GM10248 (cell line): ENCODE results near the gene KIT.

Experiments
- CTCF ChIA-PET: fragments of 300-600 bp; sonication (Branson Sonifier 250); formaldehyde crosslinking; extraction: SDS; loops from one replicate; lab custom pipeline; 2021; ENCODE audit warnings: antibody characterized with exemption; lab: Yijun Ruan, JAX
- POLR2A ChIA-PET: fragments of 350-650 bp; sonication (Branson Sonifier 250); formaldehyde crosslinking; extraction: SDS; loops from one replicate; lab custom pipeline; 2020; ENCODE audit warnings: antibody characterized with exemption; lab: Yijun Ruan, JAX
- DNase-seq: peaks from one replicate; pipeline ENCODE4 v3.0.0; 2012; ENCODE audit errors: extremely low spot score
- CTCF ChIP-seq: IDR thresholded peaks from 2 replicates; pipeline ENCODE4 v1.5.1; 2012; ENCODE audit warnings: mild to moderate bottlenecking, low read depth; ENCODE audit errors: extremely low read depth, missing control alignments, control extremely low read depth

KIT gene

GRCh38 chr4:54677416-54677815 is 19.7 kb downstream of the KIT start:
- POLR2A ChIA-PET: no interaction called here
- DNase-seq: no peak
- CTCF ChIA-PET: interaction anchor here (0.8 to 1.2 kb wide), 2 partner anchors 8 to 9 kb away, joined by 3 read pairs; no protein-coding TSS in a partner anchor
- no peak for TF ChIP-seq CTCF

DNA sequence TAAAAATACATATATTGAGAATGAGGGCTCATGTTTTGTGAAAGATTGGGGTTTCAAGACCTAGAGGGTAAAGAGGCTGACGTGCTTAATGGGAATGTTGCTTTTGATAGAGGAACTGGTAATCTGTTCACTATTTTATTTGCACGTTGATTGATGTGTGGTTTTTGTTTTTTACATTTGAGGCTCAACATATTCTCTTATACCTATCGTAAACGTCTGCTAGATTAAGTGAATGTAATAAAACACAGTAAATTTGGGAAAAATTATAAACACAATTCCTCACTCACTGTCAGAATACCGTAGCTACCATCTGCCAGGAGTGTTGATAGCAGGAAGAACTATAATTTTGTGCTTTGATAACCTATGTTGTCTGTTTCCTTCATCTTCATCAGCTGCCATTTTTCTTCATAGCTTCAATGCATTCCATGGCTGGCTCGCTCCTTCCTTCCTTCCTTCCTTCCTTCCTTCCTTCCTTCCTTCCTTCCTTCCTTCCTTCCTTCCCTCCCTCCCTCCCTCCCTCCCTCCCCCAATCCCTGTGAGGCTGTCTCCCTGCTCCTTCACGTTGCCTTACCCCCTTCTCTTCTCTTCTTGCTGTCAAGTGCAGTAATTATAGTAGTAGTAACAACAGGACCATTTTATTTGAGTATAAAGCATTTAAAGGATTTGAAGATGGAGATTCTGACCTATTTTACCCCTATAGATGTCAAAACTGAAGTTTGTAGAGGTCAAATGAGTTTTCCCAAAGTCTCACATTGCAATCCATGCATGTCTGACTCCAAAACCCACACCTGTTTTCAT is 20.3 kb downstream of the KIT start:
- TF ChIP-seq CTCF: no peak
- ChIA-PET POLR2A (no interaction called here), CTCF (interaction anchor here (0.8 to 1.7 kb wide), 3 partner anchors 8 to 19 kb away, joined by 3 read pairs; no protein-coding TSS in a partner anchor)
- no peak for DNase-seq

DNA sequence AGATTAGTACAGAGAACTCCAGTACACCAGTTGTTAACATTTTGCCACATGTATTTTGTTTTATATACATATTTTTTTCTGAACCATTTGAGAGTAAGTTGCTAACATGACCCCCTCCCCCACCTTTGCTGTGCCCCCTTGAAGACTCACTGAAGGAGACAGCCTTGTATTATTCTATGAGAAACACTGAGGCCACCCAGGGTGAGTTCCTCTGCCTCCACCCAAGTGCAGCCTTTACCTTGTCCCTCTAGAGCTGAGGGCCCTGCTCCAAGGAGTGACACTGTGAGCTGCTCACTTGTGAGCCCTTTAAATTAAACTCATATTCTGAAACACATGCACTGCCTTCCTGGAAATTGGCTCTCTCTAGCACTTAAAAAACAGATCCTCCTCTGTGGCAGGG is 21.1 kb downstream of the KIT start:
- ChIA-PET POLR2A (no interaction called here), CTCF (interaction anchor here (1.7 kb wide), 1 partner anchor 18 kb away, joined by 3 read pairs; no protein-coding TSS in a partner anchor)

DNA sequence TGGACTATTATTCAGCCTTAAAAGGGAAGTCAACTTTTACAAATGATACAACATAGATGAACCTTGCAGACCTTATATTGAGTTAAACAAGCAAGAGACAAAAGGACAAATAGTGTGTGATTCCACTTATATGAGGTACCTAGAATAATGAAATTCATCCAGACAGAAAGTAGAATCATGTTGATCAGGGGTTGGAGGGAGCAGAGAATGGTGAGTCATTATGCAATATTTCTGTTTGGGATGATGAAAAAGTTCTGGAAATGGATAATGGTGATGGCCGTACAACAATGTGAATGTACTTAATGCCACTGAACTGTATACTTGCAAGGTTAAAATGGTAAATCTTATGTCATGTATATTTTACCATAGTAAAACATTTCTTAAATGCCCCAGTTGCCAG is 22.1 kb downstream of the KIT start:
- CTCF ChIA-PET: no interaction called here
- TF ChIP-seq CTCF: no peak
- POLR2A ChIA-PET: no interaction called here

More for the DNA sequence above, 21.1 kb downstream of the KIT start:
- no peak for TF ChIP-seq CTCF
- no peak for DNase-seq

GRCh38 chr4:54683616-54684346 is 26.0 kb downstream of the KIT start:
- CTCF ChIA-PET: interaction anchor here (0.7 to 1.2 kb wide), 6 partner anchors 9 to 280 kb away, joined by 3 to 5 read pairs (median 3); no protein-coding TSS in a partner anchor
- POLR2A ChIA-PET: no interaction called here
- TF ChIP-seq CTCF: peak; percentile 35
- DNase-seq: peak; percentile 43

More for the DNA sequence above, 22.1 kb downstream of the KIT start:
- DNase-seq: no peak

DNA sequence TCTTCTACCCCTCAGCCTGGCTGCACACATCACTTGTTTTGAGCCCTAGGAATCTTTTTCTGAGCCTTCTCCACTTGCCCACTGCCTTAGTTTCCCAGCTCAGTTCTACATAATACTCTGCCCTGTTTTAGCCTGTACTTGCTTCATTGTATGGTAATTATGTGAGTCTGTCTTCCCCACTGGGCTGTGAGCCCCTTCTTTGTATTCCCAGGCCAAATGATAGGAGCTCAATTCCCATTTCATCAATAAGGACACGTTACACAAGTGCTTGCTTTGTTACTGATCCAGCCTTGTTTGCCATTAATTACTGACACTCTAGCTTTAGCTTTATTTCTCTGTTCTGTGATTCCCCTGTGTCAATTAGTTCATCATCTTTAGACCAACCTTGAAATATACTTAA is 28.1 kb downstream of the KIT start:
- DNase-seq: no peak
- POLR2A ChIA-PET: no interaction called here
- CTCF ChIA-PET: interaction anchor here (0.9 to 1.8 kb wide), 5 partner anchors 8 to 275 kb away, joined by 3 to 5 read pairs (median 4); no protein-coding TSS in a partner anchor
- no peak for TF ChIP-seq CTCF
